ENCODE results near the gene YBX2. TPM values are rescaled to one million over a fixed set of nuclear protein-coding genes. Genes with fewer than 3 reads are reported as not detected.

Gene YBX2
- total RNA-seq, 4 donors from 2014 or later = 1.2 to 4.1 (median 2.1) TPM

DNA sequence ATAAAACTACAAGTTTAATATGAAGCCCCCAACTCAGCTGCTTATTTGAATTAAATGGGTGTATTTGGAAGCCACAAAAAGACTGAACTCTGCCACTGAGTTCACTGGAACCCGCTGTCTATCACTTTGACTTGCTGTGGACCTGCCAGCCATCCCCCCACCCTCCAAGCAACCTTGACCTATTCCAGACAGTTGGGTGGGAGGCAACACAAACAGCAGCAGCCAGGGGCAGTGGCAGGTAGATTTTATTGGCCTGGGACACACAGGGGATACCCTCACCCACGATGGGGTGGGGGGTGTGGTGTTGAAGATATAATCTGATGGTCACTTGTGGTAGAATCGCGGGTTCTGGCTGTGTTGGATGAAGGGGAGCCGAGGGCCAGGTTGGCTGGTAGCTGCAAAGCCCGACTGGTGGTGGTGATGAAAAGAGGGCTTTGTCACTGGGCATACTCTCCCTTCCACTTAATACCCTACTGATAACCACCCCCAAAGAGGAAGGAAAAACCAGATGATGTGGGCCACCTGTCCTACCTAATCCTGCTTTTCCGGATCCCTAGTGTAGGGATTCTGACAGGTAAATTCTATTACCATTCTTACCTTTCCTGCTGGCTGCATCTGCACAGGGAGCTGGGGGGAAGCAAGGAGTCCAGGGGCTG lies 18.1 kb upstream of the YBX2 start:
- Histone ChIP-seq H3K9me3 (no peaks in the 10 kb centered on the region), H3K4me1 (peaks cover 28 to 39% of the 10 kb centered on the region in 2 donors), H3K27ac (no peak overlapping the region), H3K27me3 (no peaks in the 10 kb centered on the region), H3K4me3 (replicated peaks in 1 of 3) (no peak overlapping the region), H3K36me3 (peaks cover 43 to 48% of the 10 kb centered on the region in 2 donors)
- intact Hi-C loops (cut with DNase I) = no loop called here
- no peak for DNase-seq
- no peak for TF ChIP-seq POLR2A (IDR thresholded peaks at IDR 0.05)
- TF ChIP-seq, protein P1, sequence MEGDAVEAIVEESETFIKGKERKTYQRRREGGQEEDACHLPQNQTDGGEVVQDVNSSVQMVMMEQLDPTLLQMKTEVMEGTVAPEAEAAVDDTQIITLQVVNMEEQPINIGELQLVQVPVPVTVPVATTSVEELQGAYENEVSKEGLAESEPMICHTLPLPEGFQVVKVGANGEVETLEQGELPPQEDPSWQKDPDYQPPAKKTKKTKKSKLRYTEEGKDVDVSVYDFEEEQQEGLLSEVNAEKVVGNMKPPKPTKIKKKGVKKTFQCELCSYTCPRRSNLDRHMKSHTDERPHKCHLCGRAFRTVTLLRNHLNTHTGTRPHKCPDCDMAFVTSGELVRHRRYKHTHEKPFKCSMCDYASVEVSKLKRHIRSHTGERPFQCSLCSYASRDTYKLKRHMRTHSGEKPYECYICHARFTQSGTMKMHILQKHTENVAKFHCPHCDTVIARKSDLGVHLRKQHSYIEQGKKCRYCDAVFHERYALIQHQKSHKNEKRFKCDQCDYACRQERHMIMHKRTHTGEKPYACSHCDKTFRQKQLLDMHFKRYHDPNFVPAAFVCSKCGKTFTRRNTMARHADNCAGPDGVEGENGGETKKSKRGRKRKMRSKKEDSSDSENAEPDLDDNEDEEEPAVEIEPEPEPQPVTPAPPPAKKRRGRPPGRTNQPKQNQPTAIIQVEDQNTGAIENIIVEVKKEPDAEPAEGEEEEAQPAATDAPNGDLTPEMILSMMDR (IDR thresholded peaks at IDR 0.05) = no peak
- 88 to 89% methylated on average over 7 of the region's 7 CpGs for WGBS, 2 donors

- intact Hi-C loops (cut with DNase I) = no loop called here
- no peak for DNase-seq
- Histone ChIP-seq H3K27me3 (no peaks in the 10 kb centered on the region), H3K27ac (no peak overlapping the region), H3K9me3 (no peaks in the 10 kb centered on the region), H3K4me1 (peaks cover 28 to 42% of the 10 kb centered on the region in 2 donors), H3K4me3 (replicated peaks in 1 of 3) (no peak overlapping the region), H3K36me3 (peaks cover 40 to 43% of the 10 kb centered on the region in 2 donors)
- 84 to 89% methylated on average over 7 of the region's 7 CpGs for WGBS, 2 donors
- TF ChIP-seq, protein P1 (IDR thresholded peaks at IDR 0.05) = no peak
- TF ChIP-seq POLR2A (IDR thresholded peaks at IDR 0.05) = no peak
Measured at GRCh38 chr17:7311110-7311705, 16.8 kb upstream of the YBX2 start.

DNA sequence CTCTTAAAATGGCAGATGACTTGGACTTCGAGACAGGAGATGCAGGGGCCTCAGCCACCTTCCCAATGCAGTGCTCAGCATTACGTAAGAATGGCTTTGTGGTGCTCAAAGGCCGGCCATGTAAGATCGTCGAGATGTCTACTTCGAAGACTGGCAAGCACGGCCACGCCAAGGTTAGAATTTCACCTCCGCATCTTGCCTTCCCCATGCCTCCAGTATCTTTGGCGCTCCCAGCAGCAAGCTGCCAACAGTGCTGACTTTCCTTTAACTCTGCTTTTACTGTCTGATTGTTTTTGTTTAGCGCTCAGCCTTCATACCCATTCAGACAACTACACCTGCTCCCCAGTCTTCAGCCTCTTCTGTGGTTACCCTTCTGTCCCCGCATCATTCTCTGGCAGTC lies 15.2 kb upstream of the YBX2 start:
- DNase-seq = no peak
- H3K4me3 ChIP-seq (replicated peaks in 1 of 3) = no peak overlapping the region
- 89 to 91% methylated on average over 12 of the region's 12 CpGs for WGBS, 2 donors
- TF ChIP-seq, protein P1 (IDR thresholded peaks at IDR 0.05) = no peak
- TF ChIP-seq POLR2A (IDR thresholded peaks at IDR 0.05) = no peak
- H3K9me3 ChIP-seq = no peaks in the 10 kb centered on the region
- H3K27ac ChIP-seq = no peak overlapping the region
- H3K4me1 ChIP-seq = peaks cover 22 to 36% of the 10 kb centered on the region in 2 donors
- peaks cover 40 to 43% of the 10 kb centered on the region in 2 donors for H3K36me3 ChIP-seq
- intact Hi-C loops (cut with DNase I) = no loop called here
- no peaks in the 10 kb centered on the region for H3K27me3 ChIP-seq

DNA sequence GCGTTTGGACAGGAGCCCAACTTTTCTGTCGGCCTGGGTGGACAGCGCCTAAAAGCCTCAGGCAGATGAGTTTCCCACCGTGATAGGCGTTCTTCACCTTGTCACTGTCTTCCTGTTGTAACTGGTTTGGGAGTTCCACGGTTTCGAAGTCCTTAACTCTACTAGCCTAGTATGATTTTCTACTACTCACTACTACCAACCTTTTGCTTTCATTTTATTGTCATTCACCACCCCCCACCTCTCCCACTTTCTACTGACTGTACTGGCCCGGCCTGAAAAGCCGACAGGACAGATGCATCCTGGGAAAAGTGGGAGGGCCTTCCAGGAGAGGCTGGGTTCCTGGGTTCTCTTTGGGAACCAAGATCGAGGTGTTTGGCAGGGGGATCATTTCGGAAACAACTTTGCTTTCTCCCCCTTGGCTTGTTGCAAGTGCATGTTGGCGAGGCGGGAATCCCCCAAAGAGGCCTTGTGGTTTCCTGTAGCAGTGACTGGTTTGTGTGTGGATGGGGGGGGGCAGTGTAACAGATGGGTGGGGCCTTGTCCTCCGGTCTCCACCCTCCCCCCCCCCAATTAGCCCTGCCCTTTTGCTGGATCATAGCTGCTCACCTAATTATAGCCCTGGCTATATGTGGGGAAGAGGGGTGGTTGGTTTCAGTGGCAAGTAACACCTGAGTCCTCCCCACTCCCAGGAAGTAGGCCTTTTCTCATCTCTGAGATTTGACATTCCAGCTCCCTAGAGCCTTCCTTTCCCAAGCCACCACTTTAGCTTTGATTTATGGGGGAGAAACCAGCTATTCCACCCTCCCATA lies 14.4 kb upstream of the YBX2 start:
- Histone ChIP-seq H3K27ac (peak overlapping the region; percentile 94 to 98 (median 97)), H3K4me1 (peaks cover 18 to 28% of the 10 kb centered on the region in 2 donors), H3K4me3 (replicated peaks in 1 of 3) (peak overlapping the region; percentile 43 to 99 (median 89)), H3K27me3 (no peaks in the 10 kb centered on the region), H3K36me3 (peaks cover 40 to 41% of the 10 kb centered on the region in 2 donors), H3K9me3 (no peaks in the 10 kb centered on the region)
- 2 to 4% methylated on average over 14 of the region's 14 CpGs for WGBS, 2 donors
- TF ChIP-seq, protein P1 (IDR thresholded peaks at IDR 0.05) = no peak
- TF ChIP-seq POLR2A (IDR thresholded peaks at IDR 0.05) = no peak
- intact Hi-C loops (cut with DNase I) = no loop called here
- DNase-seq = peak; percentile 81

All from thyroid gland (tissue), 4 donors.